Mucosa of descending colon (tissue), 3 donors: ENCODE results near the gene EXT2. TPM values are rescaled to one million over a fixed set of nuclear protein-coding genes. Genes with fewer than 3 reads are reported as not detected.
A peak's percentile ranks its signal among the peaks of the same experiment; 100 is the strongest.

Source experiments
- ATAC-seq: fragments of 200-7000 bp; cut with Tn5 transposase; one replicate; pipeline ENCODE4 v1.9.1; 2020; ENCODE audit warnings: mild to moderate bottlenecking, moderate library complexity
- DNase-seq, 3 donors: peaks; one replicate each; pipeline ENCODE4 v3.0.0-alpha.2; 2020
- H3K36me3 ChIP-seq: fragments of 200-600 bp; one replicate; pipeline ENCODE4 v1.8.0; 2021; ENCODE audit warnings: low read depth, mild to moderate bottlenecking
- H3K4me1 ChIP-seq: fragments of 200-600 bp; one replicate; pipeline ENCODE4 v1.8.0; 2021; ENCODE audit warnings: low read depth, mild to moderate bottlenecking
- H3K4me3 ChIP-seq: fragments of 200-600 bp; one replicate; pipeline ENCODE4 v1.8.0; 2021; ENCODE audit warnings: mild to moderate bottlenecking
- H3K9me3 ChIP-seq: fragments of 200-600 bp; one replicate; pipeline ENCODE4 v1.8.0; 2021; ENCODE audit warnings: mild to moderate bottlenecking
- CTCF ChIP-seq: fragments of 200-600 bp; IDR thresholded peaks from one replicate; pipeline ENCODE4 v1.8.0; 2022; ENCODE audit warnings: antibody characterized with exemption, mild to moderate bottlenecking
- intact Hi-C, 2 donors: fragments of 100-400 bp; cut with DNase I in 1 of 2; cut with micrococcal nuclease in 1 of 2; formaldehyde crosslinking; loops; one replicate each; pipeline versions ENCODE4 v1.11.0 to v1.11.1; 2022; cut with DNase I, micrococcal nuclease
- total RNA-seq, 3 donors: library from RNA; stranded (reverse); fragmentation: NEBNext Ultra II Directional in 2 of 3; extraction: Animal tissue kit (Norgen Biotek cat#: 25700) in 2 of 3; gene quantifications; one replicate each; pipeline versions ENCODE4 v1.2.1 to v1.2.4, GENCODE V29; 2021 to 2023
- donor health status: DM: no; HTN: no; CAD: no; lungs with moderate emphysema.
- donor health status: DM: no; HTN: no; CAD: no.
- donor health status: DM: no; HTN: yes; CAD: no.

Gene EXT2
- total RNA-seq, 3 donors from 2014 or later = 53.3 to 59.7 (median 57.2) TPM

- Histone ChIP-seq H3K36me3 (peaks cover 7% of the 10 kb centered on the region), H3K4me3 (no peak overlapping the region), H3K9me3 (no peaks in the 10 kb centered on the region), H3K4me1 (no peaks in the 10 kb centered on the region)
- DNase-seq = peak in 2 of 3 donors; percentile 39 to 76
- peak; percentile 88 for ATAC-seq
- intact Hi-C loops = no loop called here
- TF ChIP-seq CTCF = peak; percentile 29
These were observed 14.8 kb downstream of the EXT2 start for GRCh38 chr11:44110231-44110679.

- H3K9me3 ChIP-seq = no peaks in the 10 kb centered on the region
- no peaks in the 10 kb centered on the region for H3K4me1 ChIP-seq
- intact Hi-C loops = no loop called here
- TF ChIP-seq CTCF = no peak
- ATAC-seq = no peak
- peak in 1 of 3 donors; percentile 20 for DNase-seq
- no peak overlapping the region for H3K4me3 ChIP-seq
- H3K36me3 ChIP-seq = peaks cover 8% of the 10 kb centered on the region
These were observed 16.8 kb downstream of the EXT2 start for GRCh38 chr11:44112091-44112821.

- intact Hi-C loops = no loop called here
- DNase-seq (no peak), ATAC-seq (no peak)
- peaks cover 8% of the 10 kb centered on the region for H3K36me3 ChIP-seq
- TF ChIP-seq CTCF = no peak
- H3K4me3 ChIP-seq = no peak overlapping the region
- H3K4me1 ChIP-seq = no peaks in the 10 kb centered on the region
- H3K9me3 ChIP-seq = no peaks in the 10 kb centered on the region
These were observed 17.5 kb downstream of the EXT2 start for GRCh38 chr11:44113018-44113417.

- Histone ChIP-seq H3K4me3 (no peak overlapping the region), H3K36me3 (peaks cover 5% of the 10 kb centered on the region), H3K4me1 (no peaks in the 10 kb centered on the region), H3K9me3 (no peaks in the 10 kb centered on the region)
- DNase-seq (no peak), ATAC-seq (no peak)
- no peak for TF ChIP-seq CTCF
- intact Hi-C loops = no loop called here
These were observed 18.1 kb downstream of the EXT2 start for GRCh38 chr11:44113572-44113971.

GRCh38 chr11:44116234-44116830 is 20.9 kb downstream of the EXT2 start:
- DNase-seq = no peak
- no peak for ATAC-seq
- peaks cover 4% of the 10 kb centered on the region for H3K36me3 ChIP-seq
- no peak overlapping the region for H3K4me3 ChIP-seq
- no peak for TF ChIP-seq CTCF
- no peaks in the 10 kb centered on the region for H3K9me3 ChIP-seq
- no peaks in the 10 kb centered on the region for H3K4me1 ChIP-seq
- intact Hi-C loops = no loop called here
